Common myeloid progenitor, CD34-positive (primary cell): ENCODE data around the gene PSTPIP2.

Experiments
- CTCF ChIA-PET: fragments of 350-600 bp; sonication (Branson Sonifier 250); formaldehyde crosslinking; loops from one replicate; lab custom pipeline; 2021; ENCODE audit warnings: antibody characterized with exemption; lab: Charles Lee
- POLR2A ChIA-PET: fragments of 350-600 bp; sonication (Branson Sonifier 250); formaldehyde crosslinking; loops from one replicate; lab custom pipeline; 2021; ENCODE audit warnings: antibody characterized with exemption; lab: Charles Lee
- DNase-seq, 3 donors: peaks; one replicate each; pipeline versions ENCODE4 v3.0.0 to v3.0.0-alpha.2; 2013
- H3K27ac ChIP-seq, 2 experiments: 1 replicate in 1 of 2; 2 replicates in 1 of 2; pipeline ENCODE4 v1.7.0; 2013; ENCODE audit warnings: inconsistent platforms in 2 of 2, low read length in 2 of 2, mild to moderate bottlenecking in 2 of 2, low read depth in 1 of 2, moderate library complexity in 1 of 2; ENCODE audit not compliant: severe bottlenecking in 2 of 2, insufficient read depth in 1 of 2, poor library complexity in 1 of 2
- H3K27me3 ChIP-seq, 5 experiments: replicated peaks in 2 of 5; 1 replicate in 3 of 5; 2 replicates in 2 of 5; pipeline versions ENCODE4 v1.6.1 to v1.7.0; 2013; ENCODE audit warnings: low read length in 4 of 5, mild to moderate bottlenecking in 2 of 5, moderate library complexity in 2 of 5, inconsistent platforms in 1 of 5; ENCODE audit not compliant: insufficient read depth in 5 of 5, control insufficient read depth in 4 of 5
- H3K36me3 ChIP-seq, 4 experiments: 1 replicate in 2 of 4; 2 replicates in 2 of 4; pipeline versions ENCODE4 v1.6.1 to v1.7.0; 2013; ENCODE audit warnings: low read length in 3 of 4, control low read depth in 1 of 4, mild to moderate bottlenecking in 1 of 4; ENCODE audit not compliant: control insufficient read depth in 4 of 4, insufficient read depth in 4 of 4
- H3K4me1 ChIP-seq, 4 experiments: 1 replicate in 3 of 4; 2 replicates in 1 of 4; pipeline versions ENCODE4 v1.6.1 to v1.7.1; 2013; ENCODE audit warnings: low read length in 3 of 4, mild to moderate bottlenecking in 3 of 4, control low read depth in 1 of 4, inconsistent platforms in 1 of 4, moderate library complexity in 1 of 4; ENCODE audit not compliant: control insufficient read depth in 4 of 4, insufficient read depth in 4 of 4; ENCODE audit errors: control extremely low read depth in 1 of 4
- H3K4me3 ChIP-seq, 7 experiments: 1 replicate in 4 of 7; 2 replicates in 3 of 7; pipeline versions ENCODE4 v1.5.1 to v1.7.0; 2013; ENCODE audit warnings: mild to moderate bottlenecking in 7 of 7, low read length in 6 of 7, moderate library complexity in 6 of 7, inconsistent platforms in 2 of 7, low read depth in 2 of 7, control low read depth in 1 of 7; ENCODE audit not compliant: insufficient read depth in 4 of 7, control insufficient read depth in 1 of 7; ENCODE audit errors: extremely low read depth in 1 of 7
- H3K9me3 ChIP-seq, 5 experiments: 1 replicate in 4 of 5; 2 replicates in 1 of 5; pipeline versions ENCODE4 v1.6.1 to v1.7.1; 2013; ENCODE audit warnings: low read length in 4 of 5, mild to moderate bottlenecking in 2 of 5, inconsistent platforms in 1 of 5, low read depth in 1 of 5, moderate library complexity in 1 of 5; ENCODE audit not compliant: control insufficient read depth in 4 of 5, insufficient read depth in 2 of 5; ENCODE audit errors: control extremely low read depth in 1 of 5
- WGBS: methylation state at CpG from one replicate; pipeline ENCODE4 v1.1.5; 2013; ENCODE audit not compliant: insufficient coverage; 5-methylcytosine and 5-hydroxymethylcytosine counted together

PSTPIP2 gene

GRCh38 chr18:45938488-45938935 lies 133.5 kb downstream of the PSTPIP2 start:
- no peak overlapping the region for H3K4me3 ChIP-seq
- POLR2A ChIA-PET: interaction anchor here (0.7 kb wide), 1 partner anchor 172 kb away, joined by 4 read pairs; no protein-coding TSS in a partner anchor
- H3K36me3 ChIP-seq: peaks cover 38 to 77% (median 49%) of the 10 kb centered on the region in 4 experiments
- no peaks in the 10 kb centered on the region for H3K9me3 ChIP-seq
- no peaks in the 10 kb centered on the region for H3K4me1 ChIP-seq
- no peak overlapping the region for H3K27ac ChIP-seq
- no peak for DNase-seq
- CTCF ChIA-PET: interaction anchor here (2.7 kb wide), 1 partner anchor 135 kb away, joined by 7 read pairs; no protein-coding TSS in a partner anchor
- H3K27me3 ChIP-seq: no peaks in the 10 kb centered on the region
- WGBS: 100% methylated on average over 1 of the region's 2 CpGs

- H3K27ac ChIP-seq: no peak overlapping the region
- no peaks in the 10 kb centered on the region for H3K4me1 ChIP-seq
- WGBS: 90% methylated on average over 2 of the region's 3 CpGs
- POLR2A ChIA-PET: no interaction called here
- CTCF ChIA-PET: interaction anchor here (2.7 kb wide), 1 partner anchor 138 kb away, joined by 7 read pairs; no protein-coding TSS in a partner anchor
- no peaks in the 10 kb centered on the region for H3K27me3 ChIP-seq
- no peak overlapping the region for H3K4me3 ChIP-seq
- DNase-seq: no peak
- no peaks in the 10 kb centered on the region for H3K9me3 ChIP-seq
- peaks cover 31 to 66% (median 42%) of the 10 kb centered on the region in 4 experiments for H3K36me3 ChIP-seq
Observed at GRCh38 chr18:45935591-45936335, 136.3 kb downstream of the PSTPIP2 start.
